ENCODE results near the gene PTF1A. TPM values are rescaled to one million over a fixed set of nuclear protein-coding genes. Genes with fewer than 3 reads are reported as not detected.
"Not testable (repeated sequence)": the region's sequence is repeated elsewhere in the genome, so short reads cannot be mapped to it uniquely, and the experiment has no call there.

The PTF1A gene
- total and polyA plus RNA-seq, 3 donors from 2014 or later: 4.9 to 5.1 (median 5.0) TPM

- no peaks in the 10 kb centered on the region for H3K36me3 ChIP-seq (ENCODE audit: low read depth, missing control alignments)
- no peaks in the 10 kb centered on the region for H3K9me3 ChIP-seq
- WGBS, 2 donors: 19 to 23% methylated on average over 10 of the region's 10 CpGs
- intact Hi-C loops (cut with DNase I; ENCODE audit: low total_unique reads): no loop called here
- H3K27me3 ChIP-seq: no peaks in the 10 kb centered on the region
- no peak overlapping the region for H3K4me3 ChIP-seq
- no peaks in the 10 kb centered on the region for H3K4me1 ChIP-seq
- TF ChIP-seq, protein P1, sequence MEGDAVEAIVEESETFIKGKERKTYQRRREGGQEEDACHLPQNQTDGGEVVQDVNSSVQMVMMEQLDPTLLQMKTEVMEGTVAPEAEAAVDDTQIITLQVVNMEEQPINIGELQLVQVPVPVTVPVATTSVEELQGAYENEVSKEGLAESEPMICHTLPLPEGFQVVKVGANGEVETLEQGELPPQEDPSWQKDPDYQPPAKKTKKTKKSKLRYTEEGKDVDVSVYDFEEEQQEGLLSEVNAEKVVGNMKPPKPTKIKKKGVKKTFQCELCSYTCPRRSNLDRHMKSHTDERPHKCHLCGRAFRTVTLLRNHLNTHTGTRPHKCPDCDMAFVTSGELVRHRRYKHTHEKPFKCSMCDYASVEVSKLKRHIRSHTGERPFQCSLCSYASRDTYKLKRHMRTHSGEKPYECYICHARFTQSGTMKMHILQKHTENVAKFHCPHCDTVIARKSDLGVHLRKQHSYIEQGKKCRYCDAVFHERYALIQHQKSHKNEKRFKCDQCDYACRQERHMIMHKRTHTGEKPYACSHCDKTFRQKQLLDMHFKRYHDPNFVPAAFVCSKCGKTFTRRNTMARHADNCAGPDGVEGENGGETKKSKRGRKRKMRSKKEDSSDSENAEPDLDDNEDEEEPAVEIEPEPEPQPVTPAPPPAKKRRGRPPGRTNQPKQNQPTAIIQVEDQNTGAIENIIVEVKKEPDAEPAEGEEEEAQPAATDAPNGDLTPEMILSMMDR (IDR thresholded peaks at IDR 0.05): no peak
- TF ChIP-seq POLR2A (IDR thresholded peaks at IDR 0.05): no peak
- no peak overlapping the region for H3K27ac ChIP-seq
- no peak for DNase-seq
Observed at GRCh38 chr10:23204773-23205172, 12.7 kb downstream of the PTF1A start.

DNA sequence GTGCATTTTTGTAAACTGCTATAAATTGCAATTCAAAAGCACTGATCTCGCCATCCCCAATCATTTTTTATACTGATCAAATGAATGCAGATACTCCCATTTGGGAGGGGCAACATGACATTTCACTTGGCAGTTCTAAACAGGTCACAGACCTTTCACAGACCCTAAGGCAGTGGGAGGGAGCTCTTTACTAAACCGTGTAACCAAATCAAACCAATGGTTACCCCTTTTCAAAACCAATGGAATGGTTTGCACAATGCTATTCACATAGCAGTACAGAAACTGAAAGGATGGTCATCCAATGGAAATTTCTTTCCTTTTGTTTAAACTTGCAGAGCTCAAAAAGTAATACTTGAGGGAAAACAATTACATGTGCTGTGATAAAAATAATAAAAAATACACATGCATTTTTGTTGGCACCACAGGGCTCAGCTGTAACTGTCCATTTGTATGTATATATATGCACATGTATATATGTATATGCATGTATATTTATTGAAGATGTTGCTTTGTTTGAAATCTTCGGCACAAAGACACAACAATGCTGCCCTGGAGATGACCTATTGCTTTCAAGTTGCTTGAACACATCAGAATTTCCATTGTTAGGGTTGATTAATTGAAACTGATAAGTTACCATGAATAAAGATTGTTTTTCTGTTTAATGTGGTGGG, 14.0 kb downstream of the PTF1A start:
- no peak for TF ChIP-seq POLR2A (IDR thresholded peaks at IDR 0.05)
- TF ChIP-seq, protein P1 (IDR thresholded peaks at IDR 0.05): no peak
- H3K27ac ChIP-seq: no peak overlapping the region
- intact Hi-C loops (cut with DNase I; ENCODE audit: low total_unique reads): no loop called here
- H3K27me3 ChIP-seq: no peaks in the 10 kb centered on the region
- WGBS, 2 donors: 49 to 56% methylated on average over 3 of the region's 3 CpGs
- H3K36me3 ChIP-seq (ENCODE audit: low read depth, missing control alignments): no peaks in the 10 kb centered on the region
- H3K4me3 ChIP-seq: no peak overlapping the region
- no peaks in the 10 kb centered on the region for H3K9me3 ChIP-seq
- H3K4me1 ChIP-seq: no peaks in the 10 kb centered on the region
- DNase-seq: no peak

DNA sequence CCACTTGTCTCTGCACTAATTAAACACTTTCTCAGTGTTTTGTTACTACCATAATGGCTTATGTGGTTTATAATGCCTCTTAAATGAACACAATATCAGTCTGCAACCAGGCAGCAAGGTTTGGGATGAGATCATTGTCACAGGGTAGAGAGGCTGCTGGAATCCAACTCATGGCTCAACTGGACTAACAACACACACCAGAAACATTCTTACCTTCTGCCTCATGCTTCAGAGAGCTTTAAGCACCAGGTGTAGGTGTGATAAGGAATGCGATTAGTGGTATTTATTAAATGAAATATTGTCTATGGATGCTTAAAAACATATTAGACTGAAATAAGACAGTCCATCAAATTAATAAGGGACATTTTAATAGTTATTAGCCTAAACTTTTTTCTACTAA, 25.4 kb downstream of the PTF1A start:
- no peaks in the 10 kb centered on the region for H3K9me3 ChIP-seq
- DNase-seq: no peak
- no peak overlapping the region for H3K4me3 ChIP-seq
- H3K27ac ChIP-seq: no peak overlapping the region
- H3K36me3 ChIP-seq (ENCODE audit: low read depth, missing control alignments): no peaks in the 10 kb centered on the region
- 89% methylated on average over 1 of the region's 1 CpG for WGBS, 2 donors
- no peaks in the 10 kb centered on the region for H3K27me3 ChIP-seq
- no peak for TF ChIP-seq POLR2A (IDR thresholded peaks at IDR 0.05)
- TF ChIP-seq, protein P1 (IDR thresholded peaks at IDR 0.05): no peak
- no peaks in the 10 kb centered on the region for H3K4me1 ChIP-seq
- intact Hi-C loops (cut with DNase I; ENCODE audit: low total_unique reads): no loop called here

DNA sequence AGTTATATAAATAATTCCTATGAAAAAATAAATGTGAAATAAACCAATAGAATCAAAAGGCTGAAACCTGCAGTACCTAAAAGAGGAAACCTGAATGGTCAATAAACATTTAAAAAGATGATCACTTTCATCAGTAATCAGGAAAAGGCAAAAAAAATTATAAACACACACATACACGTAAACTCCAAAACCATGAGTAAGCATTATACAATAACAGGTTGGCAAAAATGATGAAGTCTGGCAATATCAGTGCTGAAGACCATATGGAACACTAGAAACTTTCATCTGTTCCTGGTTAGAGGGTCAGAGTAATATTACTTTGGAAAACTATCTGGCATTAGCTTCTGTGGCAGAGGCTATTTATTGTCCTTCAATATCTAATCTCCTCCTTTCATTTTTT, 38.5 kb downstream of the PTF1A start:
- H3K36me3 ChIP-seq (ENCODE audit: low read depth, missing control alignments): no peaks in the 10 kb centered on the region
- no peak for DNase-seq
- no peaks in the 10 kb centered on the region for H3K4me1 ChIP-seq
- H3K27me3 ChIP-seq: no peaks in the 10 kb centered on the region
- H3K27ac ChIP-seq: no peak overlapping the region
- no peaks in the 10 kb centered on the region for H3K9me3 ChIP-seq
- intact Hi-C loops (cut with DNase I; ENCODE audit: low total_unique reads): no loop called here
- TF ChIP-seq, protein P1 (IDR thresholded peaks at IDR 0.05): no peak
- TF ChIP-seq POLR2A (IDR thresholded peaks at IDR 0.05): no peak
- H3K4me3 ChIP-seq: no peak overlapping the region
- 91 to 95% methylated on average over 1 of the region's 1 CpG for WGBS, 2 donors

GRCh38 chr10:23238015-23238414, 45.9 kb downstream of the PTF1A start:
- Histone ChIP-seq H3K9me3 (no peaks in the 10 kb centered on the region), H3K27ac (no peak overlapping the region), H3K27me3 (no peaks in the 10 kb centered on the region), H3K4me3 (no peak overlapping the region), H3K36me3 (ENCODE audit: low read depth, missing control alignments) (no peaks in the 10 kb centered on the region), H3K4me1 (no peaks in the 10 kb centered on the region)
- no peak for TF ChIP-seq POLR2A (IDR thresholded peaks at IDR 0.05)
- TF ChIP-seq, protein P1 (IDR thresholded peaks at IDR 0.05): no peak
- 82 to 84% methylated on average over 3 of the region's 3 CpGs for WGBS, 2 donors
- DNase-seq: no peak
- intact Hi-C loops (cut with DNase I; ENCODE audit: low total_unique reads): no loop called here

DNA sequence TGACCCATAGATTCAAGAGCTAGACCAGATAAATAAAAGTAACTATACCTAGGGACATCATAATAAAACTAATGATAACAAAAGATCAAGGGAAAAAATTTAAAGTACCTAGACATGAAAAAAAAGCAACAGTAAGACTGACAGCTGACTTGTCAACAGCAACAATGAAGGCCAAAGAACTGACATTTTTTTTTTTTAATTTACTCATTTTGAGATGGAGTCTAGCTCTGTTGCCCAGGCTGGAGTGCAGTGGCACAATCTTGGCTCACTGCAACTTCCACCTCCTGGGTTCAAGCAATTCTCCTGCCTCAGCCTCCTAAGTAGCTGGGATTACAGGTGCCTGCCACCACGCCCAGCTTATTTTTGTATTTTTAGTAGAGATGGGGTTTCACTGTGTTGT, 49.7 kb downstream of the PTF1A start:
- DNase-seq; H3K27me3 ChIP-seq; H3K4me1 ChIP-seq; intact Hi-C loops (cut with DNase I; ENCODE audit: low total_unique reads); H3K4me3 ChIP-seq; H3K36me3 ChIP-seq (ENCODE audit: low read depth, missing control alignments); H3K27ac ChIP-seq; H3K9me3 ChIP-seq: not testable (repeated sequence)
- WGBS, 2 donors: 90 to 100% methylated on average over 1 of the region's 1 CpG

All from testis (tissue), 3 donors.